Mesenchymal stem cell (in vitro differentiated cells and primary cell): ENCODE data around the gene DNAJC2.
"Not testable (repeated sequence)": the region's sequence is repeated elsewhere in the genome, so short reads cannot be mapped to it uniquely, and the experiment has no call there.

ENCODE experiments used
- DNase-seq: peaks from one replicate; pipeline ENCODE4 v3.0.0-alpha.2; 2013
- H2AFZ ChIP-seq: one replicate; pipeline ENCODE4 v1.6.1; 2013; ENCODE audit warnings: low read depth, mild to moderate bottlenecking, control low read depth, inconsistent platforms, low read length, moderate library complexity
- H2AK5ac ChIP-seq: 2 replicates; pipeline ENCODE4 v1.6.1; 2013; ENCODE audit warnings: low read length, moderate library complexity, mild to moderate bottlenecking, inconsistent platforms; ENCODE audit not compliant: severe bottlenecking
- H2BK120ac ChIP-seq: one replicate; pipeline ENCODE4 v1.6.1; 2013; ENCODE audit warnings: low read depth, mild to moderate bottlenecking, inconsistent platforms, low read length, moderate library complexity
- H2BK12ac ChIP-seq, 2 experiments: one replicate each; pipeline ENCODE4 v1.6.1; 2013; ENCODE audit warnings: inconsistent platforms in 2 of 2, low read length in 2 of 2, mild to moderate bottlenecking in 2 of 2, moderate library complexity in 2 of 2, control low read depth in 1 of 2
- H2BK15ac ChIP-seq: one replicate; pipeline ENCODE4 v1.6.1; 2013; ENCODE audit warnings: mild to moderate bottlenecking, low read depth, inconsistent platforms; ENCODE audit not compliant: poor library complexity, severe bottlenecking
- H2BK5ac ChIP-seq: 2 replicates; pipeline ENCODE4 v1.6.1; 2013; ENCODE audit warnings: low read depth, mild to moderate bottlenecking, low read length, control low read depth, inconsistent platforms; ENCODE audit not compliant: poor library complexity, severe bottlenecking
- H3K14ac ChIP-seq, 2 experiments: one replicate each; pipeline ENCODE4 v1.6.1; 2013; ENCODE audit warnings: inconsistent platforms in 2 of 2, low read length in 2 of 2, control low read depth in 1 of 2, mild to moderate bottlenecking in 1 of 2, moderate library complexity in 1 of 2
- H3K18ac ChIP-seq, 2 experiments: one replicate each; pipeline ENCODE4 v1.6.1; 2013; ENCODE audit warnings: inconsistent platforms in 2 of 2, low read length in 2 of 2, control low read depth in 1 of 2, low read depth in 1 of 2, mild to moderate bottlenecking in 1 of 2
- H3K23ac ChIP-seq, 2 experiments: one replicate each; pipeline ENCODE4 v1.6.1; 2013; ENCODE audit warnings: inconsistent platforms in 2 of 2, low read length in 2 of 2, mild to moderate bottlenecking in 2 of 2, moderate library complexity in 2 of 2, control low read depth in 1 of 2
- H3K27ac ChIP-seq: 2 replicates; pipeline ENCODE4 v1.5.1; 2013; ENCODE audit warnings: mild to moderate bottlenecking, moderate library complexity, low read length, control low read depth, inconsistent platforms; ENCODE audit not compliant: poor library complexity, severe bottlenecking
- H3K27me3 ChIP-seq, 2 experiments: 2 replicates each; pipeline versions ENCODE4 v1.6.1 to v1.7.0; 2013; ENCODE audit warnings: low read length in 2 of 2, mild to moderate bottlenecking in 2 of 2, moderate library complexity in 2 of 2, control low read depth in 1 of 2, inconsistent platforms in 1 of 2; ENCODE audit not compliant: control insufficient read depth in 1 of 2, insufficient read depth in 1 of 2
- H3K36me3 ChIP-seq, 2 experiments: 2 replicates each; pipeline versions ENCODE4 v1.6.1 to v1.7.0; 2013; ENCODE audit warnings: low read length in 2 of 2, control low read depth in 1 of 2, inconsistent platforms in 1 of 2, low read depth in 1 of 2, mild to moderate bottlenecking in 1 of 2; ENCODE audit not compliant: insufficient read depth in 2 of 2, control insufficient read depth in 1 of 2
- H3K4ac ChIP-seq, 2 experiments: one replicate each; pipeline ENCODE4 v1.6.1; 2013; ENCODE audit warnings: inconsistent platforms in 2 of 2, low read length in 2 of 2, mild to moderate bottlenecking in 2 of 2, moderate library complexity in 2 of 2, control low read depth in 1 of 2, low read depth in 1 of 2
- H3K4me1 ChIP-seq: 2 replicates; pipeline ENCODE4 v1.6.1; 2013; ENCODE audit warnings: low read depth, low read length, control low read depth; ENCODE audit not compliant: control insufficient read depth, insufficient read depth
- H3K4me2 ChIP-seq: 2 replicates; pipeline ENCODE4 v1.6.1; 2013; ENCODE audit warnings: low read length, mild to moderate bottlenecking, inconsistent platforms; ENCODE audit not compliant: poor library complexity, severe bottlenecking
- H3K4me3 ChIP-seq, 2 experiments: 2 replicates each; pipeline versions ENCODE4 v1.5.1 to v1.7.0; 2013; ENCODE audit warnings: low read length in 2 of 2, mild to moderate bottlenecking in 2 of 2, control low read depth in 1 of 2, low read depth in 1 of 2; ENCODE audit not compliant: insufficient read depth in 1 of 2
- H3K79me1 ChIP-seq: replicated peaks from 2 replicates; pipeline ENCODE4 v1.6.1; 2013; ENCODE audit warnings: mild to moderate bottlenecking, control low read depth, low read length, inconsistent platforms; ENCODE audit not compliant: poor library complexity, severe bottlenecking
- H3K9ac ChIP-seq: 2 replicates; pipeline ENCODE4 v1.7.0; 2013; ENCODE audit warnings: mild to moderate bottlenecking, low read length, moderate library complexity
- H3K9me3 ChIP-seq: 2 replicates; pipeline ENCODE4 v1.7.0; 2013; ENCODE audit warnings: mild to moderate bottlenecking, low read length; ENCODE audit not compliant: control insufficient read depth
- H4K8ac ChIP-seq: one replicate; pipeline ENCODE4 v1.6.1; 2013; ENCODE audit warnings: inconsistent platforms, mild to moderate bottlenecking, low read length, moderate library complexity
- H4K91ac ChIP-seq: one replicate; pipeline ENCODE4 v1.6.1; 2013; ENCODE audit warnings: mild to moderate bottlenecking, low read length, inconsistent platforms
- WGBS: methylation state at CpG from one replicate; pipeline ENCODE4 v1.1.7; 2013; ENCODE audit warnings: mixed read lengths; 5-methylcytosine and 5-hydroxymethylcytosine counted together

DNAJC2 gene

GRCh38 chr7:103292122-103292521 lies 52.4 kb downstream of the DNAJC2 start:
- Histone ChIP-seq H3K36me3 (no peaks in the 10 kb centered on the region), H3K14ac (no peak overlapping the region), H3K4ac (no peak overlapping the region), H3K18ac (no peak overlapping the region), H4K91ac (no peak overlapping the region), H3K4me2 (no peak overlapping the region), H3K27ac (no peak overlapping the region), H3K9ac (no peak overlapping the region), H2AFZ (no peak overlapping the region), H3K4me3 (no peak overlapping the region), H3K79me1 (no peaks in the 10 kb centered on the region), H2BK120ac (no peak overlapping the region), H3K27me3 (peaks cover 3 to 8% of the 10 kb centered on the region in 2 experiments), H3K4me1 (no peaks in the 10 kb centered on the region), H2BK5ac (no peak overlapping the region), H3K9me3 (no peaks in the 10 kb centered on the region), H2BK15ac (no peak overlapping the region), H3K23ac (no peak overlapping the region), H2AK5ac (no peak overlapping the region), H4K8ac (no peak overlapping the region), H2BK12ac (no peak overlapping the region)
- 83% methylated on average over 2 of the region's 3 CpGs for WGBS
- DNase-seq, result no peak

GRCh38 chr7:103282802-103283427 lies 61.7 kb downstream of the DNAJC2 start:
- not testable (repeated sequence) for H2BK5ac ChIP-seq, H3K27ac ChIP-seq, H4K91ac ChIP-seq, H3K36me3 ChIP-seq, H3K4me3 ChIP-seq, H3K4me1 ChIP-seq, H2BK12ac ChIP-seq, H2BK120ac ChIP-seq, DNase-seq, H3K4ac ChIP-seq, H3K9me3 ChIP-seq, H3K79me1 ChIP-seq, H3K4me2 ChIP-seq, H3K18ac ChIP-seq, H4K8ac ChIP-seq, H2AK5ac ChIP-seq, H3K14ac ChIP-seq, H2BK15ac ChIP-seq, H3K27me3 ChIP-seq, H3K9ac ChIP-seq, H3K23ac ChIP-seq, H2AFZ ChIP-seq
- 0% methylated on average over 1 of the region's 3 CpGs for WGBS

- not testable (repeated sequence) for H3K18ac ChIP-seq, H2BK5ac ChIP-seq, H4K8ac ChIP-seq, DNase-seq, H2BK12ac ChIP-seq, H3K27ac ChIP-seq, H3K23ac ChIP-seq, H3K14ac ChIP-seq, H2BK15ac ChIP-seq, H3K79me1 ChIP-seq, H3K36me3 ChIP-seq, H3K27me3 ChIP-seq, H3K4me1 ChIP-seq, H2AK5ac ChIP-seq, H3K9me3 ChIP-seq, H2BK120ac ChIP-seq, H3K4ac ChIP-seq, H4K91ac ChIP-seq
- peak overlapping the region; percentile 54 to 83 for H3K4me3 ChIP-seq
- 3% methylated on average over 23 of the region's 25 CpGs for WGBS
- H3K9ac ChIP-seq, result peak overlapping the region; percentile 86
- peak overlapping the region; percentile 85 for H3K4me2 ChIP-seq
- peak overlapping the region; percentile 56 for H2AFZ ChIP-seq
Observed at GRCh38 chr7:103280803-103281155, 63.8 kb downstream of the DNAJC2 start.

- H3K79me1 ChIP-seq, H3K14ac ChIP-seq, H2BK15ac ChIP-seq, H2AK5ac ChIP-seq, H2BK12ac ChIP-seq, H3K9me3 ChIP-seq, H2BK120ac ChIP-seq, H4K91ac ChIP-seq, H3K27ac ChIP-seq, H3K18ac ChIP-seq, H3K4me1 ChIP-seq, H3K36me3 ChIP-seq, H3K27me3 ChIP-seq, H3K23ac ChIP-seq, H3K4ac ChIP-seq, H2BK5ac ChIP-seq: not testable (repeated sequence)
- H4K8ac ChIP-seq, result peak overlapping the region; percentile 36
- H3K4me2 ChIP-seq, result peak overlapping the region; percentile 85
- peak overlapping the region; percentile 86 for H3K9ac ChIP-seq
- peak overlapping the region; percentile 66 for H2AFZ ChIP-seq
- peak overlapping the region; percentile 54 to 83 for H3K4me3 ChIP-seq
- 1% methylated on average over 67 of the region's 71 CpGs for WGBS
- DNase-seq, result peak; percentile 66
Observed at GRCh38 chr7:103279963-103280802, 64.4 kb downstream of the DNAJC2 start.
